ENCODE data around the gene SH3RF3.
"Not testable (repeated sequence)": the region's sequence is repeated elsewhere in the genome, so short reads cannot be mapped to it uniquely, and the experiment has no call there.

GRCh38 chr2:109162367-109162766, 33.4 kb downstream of the SH3RF3 start:
- TF ChIP-seq CTCF, POLR2AphosphoS5, POLR2A (IDR thresholded peaks at IDR 0.05): not testable (repeated sequence)

All from breast epithelium (tissue), 3 donors.